Stimulated activated CD8-positive, alpha-beta memory T cell treated with anti-CD3 and anti-CD28 coated beads, Interleukin-12 subunit alpha, Interleukin-12 subunit beta, amount 100 ng/mL, for 24 hours (primary cell): ENCODE results near the gene GLO1.
"Not testable (repeated sequence)": the region's sequence is repeated elsewhere in the genome, so short reads cannot be mapped to it uniquely, and the experiment has no call there.

ENCODE experiments used
- DNase-seq: peaks from one replicate; pipeline ENCODE4 v3.0.0-alpha.2; 2020; ENCODE audit errors: extremely low read depth

The GLO1 gene

DNA sequence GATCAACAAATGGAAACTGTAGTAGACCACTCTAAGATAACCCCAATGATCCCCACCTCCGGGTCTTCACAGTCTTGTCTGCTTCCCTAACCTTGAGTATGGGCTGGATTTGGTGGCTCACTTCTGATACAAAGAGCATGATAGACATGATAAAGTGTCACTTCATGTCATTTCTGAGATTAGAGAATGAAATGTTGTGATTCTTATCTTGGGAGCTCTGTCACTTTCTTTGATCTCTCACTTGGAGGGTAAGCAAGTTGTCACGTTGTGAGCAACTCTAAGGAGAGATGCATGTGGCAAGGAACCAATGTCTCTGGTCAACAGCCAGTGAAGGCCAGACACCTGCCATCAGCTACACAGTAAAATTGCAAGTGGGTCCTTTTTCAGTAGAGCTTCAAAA lies 3.0 kb upstream of the GLO1 start:
- no peak for DNase-seq

DNA sequence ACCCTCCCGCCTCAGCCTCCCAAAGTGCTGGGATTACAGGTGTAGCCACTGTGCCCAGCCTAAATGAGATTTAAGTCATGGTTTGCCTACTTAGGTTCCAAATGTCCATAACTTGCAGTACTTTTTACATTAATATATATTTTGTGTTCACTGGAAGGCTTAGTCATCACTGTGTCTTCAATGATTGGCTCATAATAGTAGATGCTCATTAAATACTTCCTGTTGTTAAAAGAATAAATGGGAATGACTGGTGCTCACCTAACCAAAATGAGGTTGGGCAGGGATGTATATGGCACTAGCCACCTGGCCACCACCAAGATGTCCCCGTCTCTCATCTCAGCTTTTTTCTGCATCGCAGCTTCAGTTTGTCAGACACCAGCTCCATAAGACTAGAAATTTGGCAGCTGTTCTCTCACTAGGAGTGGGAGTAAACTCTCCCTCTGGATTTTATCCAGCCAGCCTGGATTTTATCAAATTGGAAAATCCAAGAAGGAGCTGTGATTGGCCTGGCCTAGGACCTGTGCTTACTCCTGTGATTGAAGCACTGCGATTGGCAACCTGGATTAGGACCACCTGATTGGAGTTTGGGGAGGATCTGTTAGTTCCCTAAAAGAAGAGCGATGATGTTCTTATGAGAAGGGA lies 1.1 kb upstream of the GLO1 start:
- DNase-seq = no peak

- DNase-seq = no peak
Observed at GRCh38 chr6:38701551-38701950, 1.4 kb downstream of the GLO1 start.

GRCh38 chr6:38699702-38700101 lies 3.2 kb downstream of the GLO1 start:
- DNase-seq = not testable (repeated sequence)

DNA sequence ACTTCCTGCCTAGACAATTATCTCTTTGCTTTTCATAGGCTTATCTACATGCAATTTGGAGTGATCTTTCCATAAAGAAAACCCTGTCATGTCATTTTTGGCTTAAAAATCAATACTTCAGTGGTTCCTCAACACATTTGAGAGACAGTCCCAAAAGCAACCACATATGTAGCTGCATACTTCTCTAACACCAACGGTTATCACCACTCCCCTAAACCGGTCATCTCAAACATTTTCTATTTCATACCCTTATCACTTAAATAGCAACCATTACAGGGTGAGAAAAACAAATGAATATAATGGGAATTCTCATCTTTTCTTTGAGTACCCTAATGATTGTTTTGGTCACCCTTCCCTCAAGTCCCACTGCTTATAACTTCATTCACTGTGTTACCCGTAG lies 5.1 kb downstream of the GLO1 start:
- DNase-seq = no peak

- DNase-seq = no peak
Observed at GRCh38 chr6:38696345-38696744, 6.6 kb downstream of the GLO1 start.

DNA sequence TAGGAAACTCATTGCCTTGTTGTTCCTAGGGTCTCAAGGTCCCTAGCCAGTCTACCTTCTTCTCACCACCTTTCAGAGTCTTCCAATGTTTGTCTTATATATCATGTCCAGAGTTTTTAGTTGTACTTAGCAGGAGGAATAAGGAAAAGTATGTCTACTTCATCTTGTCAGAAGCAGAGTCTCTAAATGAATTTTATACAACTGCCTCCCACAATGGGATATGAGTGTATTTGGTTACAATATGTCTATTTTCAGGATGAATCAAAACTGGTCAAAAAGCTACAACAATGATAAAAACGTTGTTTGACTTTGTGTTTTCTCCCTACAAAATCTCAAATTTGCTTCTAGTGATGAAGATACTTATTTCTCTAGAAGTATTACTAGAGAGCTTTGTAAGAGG lies 7.0 kb downstream of the GLO1 start:
- no peak for DNase-seq

- no peak for DNase-seq
Observed at GRCh38 chr6:38695227-38695900, 7.6 kb downstream of the GLO1 start.

DNA sequence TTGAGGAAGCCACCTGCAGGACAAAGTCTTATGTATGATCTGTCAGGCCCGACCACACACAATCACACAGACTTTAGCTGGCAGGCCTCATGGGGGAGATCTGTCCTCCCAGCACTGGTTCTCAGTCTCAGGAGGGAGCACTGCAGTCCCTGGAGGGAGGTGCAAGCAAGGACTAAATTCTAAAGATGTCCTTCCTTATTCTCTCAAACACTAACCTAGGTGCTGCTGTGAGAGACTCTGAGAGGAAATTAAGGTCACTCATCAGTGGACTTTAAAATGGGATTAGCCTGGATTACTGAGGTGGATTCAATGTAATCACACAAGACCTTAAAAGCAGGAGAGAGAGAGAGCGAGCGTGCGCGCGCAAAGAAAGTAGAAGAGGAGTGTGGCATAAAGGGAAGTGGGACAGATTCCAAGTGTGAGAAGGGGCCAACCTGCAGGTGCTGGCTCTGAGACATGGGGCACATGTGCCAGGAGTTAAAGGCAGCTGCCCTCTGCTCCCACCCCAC lies 14.3 kb downstream of the GLO1 start:
- DNase-seq = no peak

- no peak for DNase-seq
Observed at GRCh38 chr6:38687549-38687948, 15.4 kb downstream of the GLO1 start.

- DNase-seq = no peak
Observed at GRCh38 chr6:38687043-38687353, 15.9 kb downstream of the GLO1 start.

DNA sequence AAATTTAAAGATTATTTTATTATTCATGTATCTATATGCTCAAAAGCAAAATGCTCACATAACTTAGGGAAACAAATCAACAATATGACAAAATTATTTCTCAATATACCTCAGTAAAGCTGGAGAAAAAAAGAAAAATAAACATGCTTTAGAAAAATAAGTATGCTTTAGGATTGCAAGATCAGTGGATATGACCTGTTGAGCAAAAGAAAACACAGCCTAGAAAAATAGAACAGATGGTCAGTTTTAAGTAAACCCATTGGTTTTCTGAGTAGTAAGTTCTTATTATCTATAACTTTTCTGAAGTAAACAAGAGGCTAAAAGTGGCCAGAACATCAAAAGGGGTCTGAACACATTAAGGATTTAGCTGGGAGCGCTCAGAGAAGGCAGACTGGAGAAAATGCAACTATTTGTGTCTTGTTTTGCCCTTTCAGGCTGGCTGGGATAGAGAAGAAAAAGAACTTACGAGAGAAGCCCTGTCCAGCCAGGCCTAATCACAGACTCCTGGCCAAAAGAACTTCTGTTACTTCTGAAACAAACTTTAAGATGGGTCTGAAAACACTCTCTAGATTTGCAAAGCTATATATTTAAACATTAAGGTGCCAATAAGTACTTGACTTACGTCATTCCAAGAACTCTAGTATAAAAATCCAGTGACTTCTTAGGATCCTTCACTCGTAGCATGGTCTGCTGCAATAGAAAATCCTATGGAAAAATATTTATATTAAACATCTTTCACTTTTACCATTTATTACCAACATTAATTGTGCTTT lies 16.5 kb downstream of the GLO1 start:
- no peak for DNase-seq

- no peak for DNase-seq
Observed at GRCh38 chr6:38684904-38685303, 18.0 kb downstream of the GLO1 start.

- DNase-seq = no peak
Observed at GRCh38 chr6:38684237-38684636, 18.7 kb downstream of the GLO1 start.

DNA sequence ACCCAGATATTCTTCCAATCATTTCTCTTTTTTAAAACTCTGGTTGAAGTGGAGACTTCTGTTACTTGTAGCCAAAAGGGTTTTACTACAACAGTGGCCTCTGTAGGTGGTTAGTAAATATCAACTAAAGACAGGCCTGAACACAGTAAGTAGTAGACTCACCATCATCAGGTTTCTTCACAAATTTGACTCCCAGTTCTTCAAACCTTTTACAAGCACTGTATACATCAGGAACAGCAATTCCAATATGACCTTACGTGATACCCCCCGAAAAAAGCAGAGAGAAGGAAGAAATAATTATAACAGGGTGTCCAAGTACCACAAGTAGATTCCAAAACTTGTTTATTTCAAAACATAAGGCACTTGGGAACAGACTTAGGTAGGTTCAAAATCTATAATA lies 21.1 kb downstream of the GLO1 start:
- no peak for DNase-seq

- no peak for DNase-seq
Observed at GRCh38 chr6:38679668-38680067, 23.3 kb downstream of the GLO1 start.

DNA sequence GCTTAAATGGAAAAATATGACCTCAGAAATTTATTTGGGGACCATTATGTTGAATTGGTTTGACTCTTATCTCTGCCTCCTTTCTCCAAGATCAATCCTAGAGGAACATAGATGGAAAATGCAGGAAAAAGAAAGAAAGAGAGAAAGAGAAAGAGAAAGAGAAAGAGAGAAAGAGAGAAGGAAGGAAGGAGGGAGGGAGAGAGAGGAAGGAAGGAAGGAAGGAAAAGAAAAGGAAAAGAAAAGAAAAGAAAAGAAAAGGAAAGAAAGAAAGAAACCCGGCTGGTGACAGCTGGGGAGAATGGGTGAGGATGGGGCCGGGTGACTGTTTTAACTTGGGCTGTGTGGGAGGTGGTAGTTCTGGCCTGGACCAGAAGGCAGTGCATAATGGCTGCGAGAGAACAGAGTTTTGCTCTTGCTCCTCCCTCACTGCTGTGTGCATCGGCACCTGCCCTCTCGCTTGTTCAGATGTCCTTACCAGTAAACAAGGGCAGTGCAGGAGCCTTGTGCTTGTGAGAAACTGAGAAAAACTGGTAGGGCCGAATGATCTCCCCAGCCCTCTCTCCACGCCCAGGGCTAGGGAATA lies 24.7 kb downstream of the GLO1 start:
- DNase-seq = no peak

DNA sequence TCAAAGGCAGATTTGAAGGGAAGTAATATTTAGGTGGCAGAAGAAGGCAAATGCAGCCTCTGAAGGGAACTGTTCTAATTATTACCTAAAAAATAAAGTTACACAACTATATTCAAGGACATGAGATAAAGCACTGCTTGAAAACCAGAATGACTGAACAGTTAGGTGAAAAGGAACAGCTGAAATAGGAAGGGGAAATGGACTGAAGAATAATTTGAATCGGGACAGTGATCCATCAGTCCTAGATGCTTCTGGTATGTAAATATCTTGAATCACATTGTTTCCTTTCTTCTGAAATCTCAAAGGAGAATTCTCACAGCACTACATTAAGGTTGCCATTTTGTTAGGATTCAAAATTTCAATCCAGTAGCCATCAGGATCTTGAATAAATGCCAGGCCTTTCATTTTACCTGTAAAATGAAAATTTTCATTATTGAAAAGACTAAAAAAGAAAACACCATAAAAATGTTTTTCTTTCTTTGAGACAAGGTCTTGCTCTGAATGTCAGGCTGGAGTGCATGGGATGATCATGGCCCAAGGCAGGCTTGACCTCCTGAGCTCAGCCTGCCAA lies 25.9 kb downstream of the GLO1 start:
- no peak for DNase-seq

DNA sequence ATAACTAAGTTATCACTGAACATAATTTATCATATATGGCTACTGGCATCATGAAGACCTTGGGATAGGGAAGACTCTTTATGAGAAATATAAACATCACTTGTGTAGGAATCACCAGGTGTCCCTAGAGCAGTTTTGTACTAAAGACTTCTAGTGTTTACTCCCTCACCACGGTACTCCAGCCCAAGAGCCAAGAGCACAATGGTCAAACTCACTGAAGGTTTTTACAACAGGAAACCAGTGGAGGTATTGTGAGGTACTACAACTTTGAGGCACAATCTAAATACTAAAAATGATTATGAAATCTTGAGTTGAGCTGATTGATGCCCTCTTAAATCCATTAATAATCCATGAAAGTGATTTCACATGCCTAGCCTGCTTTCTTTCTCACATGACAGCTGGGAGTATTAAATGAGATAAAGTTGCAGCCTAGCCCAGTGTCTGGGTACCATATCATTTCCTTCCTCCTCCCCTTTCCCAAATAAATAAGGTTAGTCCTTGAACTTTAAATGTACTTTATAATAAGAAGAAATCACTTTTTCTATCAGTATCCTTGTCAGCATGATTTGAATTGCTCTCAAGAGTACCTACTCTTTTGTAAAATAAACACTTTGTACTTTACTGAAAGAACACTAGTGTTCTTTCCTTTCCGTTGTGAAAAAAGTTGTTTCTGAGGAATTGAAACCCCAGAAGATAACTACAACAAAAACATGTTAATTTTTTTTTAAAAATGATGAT lies 26.5 kb downstream of the GLO1 start:
- DNase-seq = no peak

GRCh38 chr6:38673397-38674165 lies 29.4 kb downstream of the GLO1 start:
- DNase-seq = no peak
